ENCODE measurements around the gene PIK3C2B. TPM values are rescaled to one million over a fixed set of nuclear protein-coding genes. Genes with fewer than 3 reads are reported as not detected.

The PIK3C2B gene
- total RNA-seq, 1 experiment from 2014 or later, result 17.4 TPM

- Histone ChIP-seq H3K27me3 (ENCODE audit: insufficient read depth, low read length) (no peaks in the 10 kb centered on the region), H4K20me1 (ENCODE audit: insufficient read depth) (no peaks in the 10 kb centered on the region), H3K4me3 (replicated peaks in 1 of 2; ENCODE audit: low read depth in 1 of 2, low read length in 2 of 2) (no peak overlapping the region), H3K4me1 (ENCODE audit: control insufficient read depth in 1 of 2, insufficient read depth in 2 of 2, low read length in 2 of 2) (no peaks in the 10 kb centered on the region), H3K9me2 (ENCODE audit: insufficient read depth) (no peaks in the 10 kb centered on the region), H3K36me3 (ENCODE audit: control insufficient read depth in 1 of 2, insufficient read depth in 2 of 2, low read length in 2 of 2) (peaks cover 45 to 63% of the 10 kb centered on the region in 2 experiments), H3K9ac (ENCODE audit: low read length) (no peak overlapping the region), H3K27ac (ENCODE audit: low read depth, low read length) (no peak overlapping the region), H3K9me3 (ENCODE audit: control insufficient read depth in 1 of 2, insufficient read depth in 1 of 2, low read depth in 1 of 2, low read length in 2 of 2) (no peaks in the 10 kb centered on the region), H2AFZ (ENCODE audit: low read depth, low read length, poor library complexity, severe bottlenecking) (no peak overlapping the region), H3K79me2 (ENCODE audit: insufficient read depth, low read length) (peaks cover 48% of the 10 kb centered on the region), H3K4me2 (ENCODE audit: low read length) (no peak overlapping the region)
- DNase-seq (ENCODE audit: low read depth, low spot score) (no peak), ATAC-seq (no peak)
- no TSS peak for BruUV-seq (replicated peaks)
- intact Hi-C loops (cut with micrococcal nuclease), result no loop called here
- POLR2A ChIA-PET, result interaction anchor here (1.0 kb wide), 1 partner anchor 17 kb away, joined by 3 read pairs; the partner anchor contains the start of gene MDM4
- RAD21 ChIA-PET (ENCODE audit: low non-redundant PET in 1 of 2, low total read pairs in 2 of 2, uncharacterized antibody in 2 of 2, unreplicated experiment in 2 of 2), result no interaction called here
- CTCF ChIA-PET, result no interaction called here
- TF ChIP-seq SIN3A (IDR thresholded peaks at IDR 0.05; ENCODE audit: low read depth) (no peak), SRF (IDR thresholded peaks at IDR 0.05; ENCODE audit: low read depth) (no peak), EZH2 (IDR thresholded peaks at IDR 0.05) (no peak), POLR2AphosphoS5 (IDR thresholded peaks at IDR 0.05; ENCODE audit: low read depth, low read length) (no peak), ZNF274 (IDR thresholded peaks at IDR 0.05; ENCODE audit: low read depth, low read length) (no peak), YY1 (IDR thresholded peaks at IDR 0.05; ENCODE audit: extremely low read depth, insufficient replicate concordance, low read depth, low read length) (no peak), JUND (IDR thresholded peaks at IDR 0.05) (no peak), EZH2phosphoT487 (IDR thresholded peaks at IDR 0.05; ENCODE audit: borderline replicate concordance) (no peak), POLR2A (IDR thresholded peaks at IDR 0.05; ENCODE audit: borderline replicate concordance, extremely low read depth, insufficient read depth, insufficient read length) (no peak), ELF1 (IDR thresholded peaks at IDR 0.05; ENCODE audit: borderline replicate concordance, low read depth) (no peak), EGR1 (IDR thresholded peaks at IDR 0.05; ENCODE audit: low read depth) (no peak), FOSL1 (IDR thresholded peaks at IDR 0.05; ENCODE audit: low read depth) (no peak), RAD21 (IDR thresholded peaks at IDR 0.05; ENCODE audit: low read depth) (no peak), REST (IDR thresholded peaks at IDR 0.05; ENCODE audit: low read depth) (no peak), ZFX (IDR thresholded peaks at IDR 0.05) (no peak)
- TF ChIP-seq, protein P1, sequence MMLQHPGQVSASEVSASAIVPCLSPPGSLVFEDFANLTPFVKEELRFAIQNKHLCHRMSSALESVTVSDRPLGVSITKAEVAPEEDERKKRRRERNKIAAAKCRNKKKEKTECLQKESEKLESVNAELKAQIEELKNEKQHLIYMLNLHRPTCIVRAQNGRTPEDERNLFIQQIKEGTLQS (IDR thresholded peaks at IDR 0.05), result no peak
- TF ChIP-seq, protein P2, sequence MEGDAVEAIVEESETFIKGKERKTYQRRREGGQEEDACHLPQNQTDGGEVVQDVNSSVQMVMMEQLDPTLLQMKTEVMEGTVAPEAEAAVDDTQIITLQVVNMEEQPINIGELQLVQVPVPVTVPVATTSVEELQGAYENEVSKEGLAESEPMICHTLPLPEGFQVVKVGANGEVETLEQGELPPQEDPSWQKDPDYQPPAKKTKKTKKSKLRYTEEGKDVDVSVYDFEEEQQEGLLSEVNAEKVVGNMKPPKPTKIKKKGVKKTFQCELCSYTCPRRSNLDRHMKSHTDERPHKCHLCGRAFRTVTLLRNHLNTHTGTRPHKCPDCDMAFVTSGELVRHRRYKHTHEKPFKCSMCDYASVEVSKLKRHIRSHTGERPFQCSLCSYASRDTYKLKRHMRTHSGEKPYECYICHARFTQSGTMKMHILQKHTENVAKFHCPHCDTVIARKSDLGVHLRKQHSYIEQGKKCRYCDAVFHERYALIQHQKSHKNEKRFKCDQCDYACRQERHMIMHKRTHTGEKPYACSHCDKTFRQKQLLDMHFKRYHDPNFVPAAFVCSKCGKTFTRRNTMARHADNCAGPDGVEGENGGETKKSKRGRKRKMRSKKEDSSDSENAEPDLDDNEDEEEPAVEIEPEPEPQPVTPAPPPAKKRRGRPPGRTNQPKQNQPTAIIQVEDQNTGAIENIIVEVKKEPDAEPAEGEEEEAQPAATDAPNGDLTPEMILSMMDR (IDR thresholded peaks at IDR 0.05 in 2 of 3, conservative IDR thresholded peaks at IDR 0.05 in 1 of 3; ENCODE audit: borderline replicate concordance in 1 of 3, insufficient read depth in 1 of 3, low read depth in 2 of 3, low read length in 2 of 3), result no peak
These were observed 38.2 kb upstream of the PIK3C2B start for GRCh38 chr1:204532832-204533231.
